C4-2B (cell line): ENCODE measurements around the gene PDGFA.

Experiments used
- ZFX ChIP-seq: fragments of 450-650 bp; IDR thresholded peaks from 2 replicates; pipeline ENCODE4 v1.6.1; 2017
- TF ChIP-seq, protein P1 (sequence below): fragments of 450-650 bp; conservative IDR thresholded peaks from 2 replicates; pipeline ENCODE4 v1.5.1; 2017; ENCODE audit warnings: mild to moderate bottlenecking

DNA sequence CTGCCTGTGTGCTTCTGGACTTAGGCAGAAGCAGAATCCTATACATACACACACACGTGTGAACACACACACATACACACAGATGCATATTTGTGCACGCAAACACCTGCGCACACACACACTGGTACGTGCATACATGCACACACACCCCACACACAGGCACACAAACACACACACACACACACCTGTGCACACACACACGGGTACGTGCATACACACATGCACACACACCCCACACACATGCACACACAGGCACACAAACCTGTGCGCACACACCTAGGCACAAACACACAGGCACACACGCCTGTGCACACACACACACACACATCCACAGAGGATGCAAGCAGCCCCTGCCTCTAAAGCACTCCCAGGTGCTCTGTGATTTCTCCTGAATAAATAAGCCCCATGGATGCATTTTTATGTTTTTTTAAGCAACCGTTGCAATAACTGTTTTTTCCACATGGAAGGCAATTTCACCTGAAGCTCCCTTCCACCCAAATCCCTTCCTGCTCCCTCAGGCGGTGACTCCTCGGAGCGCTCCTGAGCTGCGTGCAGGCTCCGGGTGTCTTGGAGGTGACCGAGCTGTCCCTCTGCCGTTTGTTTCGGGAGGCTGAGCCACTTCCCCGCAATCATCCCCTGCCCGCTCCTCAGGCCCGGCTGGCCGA, 41.5 kb upstream of the PDGFA start:
- TF ChIP-seq, protein P1, sequence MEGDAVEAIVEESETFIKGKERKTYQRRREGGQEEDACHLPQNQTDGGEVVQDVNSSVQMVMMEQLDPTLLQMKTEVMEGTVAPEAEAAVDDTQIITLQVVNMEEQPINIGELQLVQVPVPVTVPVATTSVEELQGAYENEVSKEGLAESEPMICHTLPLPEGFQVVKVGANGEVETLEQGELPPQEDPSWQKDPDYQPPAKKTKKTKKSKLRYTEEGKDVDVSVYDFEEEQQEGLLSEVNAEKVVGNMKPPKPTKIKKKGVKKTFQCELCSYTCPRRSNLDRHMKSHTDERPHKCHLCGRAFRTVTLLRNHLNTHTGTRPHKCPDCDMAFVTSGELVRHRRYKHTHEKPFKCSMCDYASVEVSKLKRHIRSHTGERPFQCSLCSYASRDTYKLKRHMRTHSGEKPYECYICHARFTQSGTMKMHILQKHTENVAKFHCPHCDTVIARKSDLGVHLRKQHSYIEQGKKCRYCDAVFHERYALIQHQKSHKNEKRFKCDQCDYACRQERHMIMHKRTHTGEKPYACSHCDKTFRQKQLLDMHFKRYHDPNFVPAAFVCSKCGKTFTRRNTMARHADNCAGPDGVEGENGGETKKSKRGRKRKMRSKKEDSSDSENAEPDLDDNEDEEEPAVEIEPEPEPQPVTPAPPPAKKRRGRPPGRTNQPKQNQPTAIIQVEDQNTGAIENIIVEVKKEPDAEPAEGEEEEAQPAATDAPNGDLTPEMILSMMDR = no peak
- no peak for TF ChIP-seq ZFX
